ENCODE data around the gene ARMC3.

Gene ARMC3

GRCh38 chr10:23080262-23080661 lies 152.4 kb downstream of the ARMC3 start:
- no peak for TF ChIP-seq CTCF (IDR thresholded peaks at IDR 0.05; ENCODE audit: control insufficient read depth, extremely low read depth, insufficient read depth)
- no peak for DNase-seq (ENCODE audit: low read depth)
- H3K4me3 ChIP-seq (ENCODE audit: low read depth, low read length) = no peak overlapping the region

- 0 out of 2 replicates have a peak overlapping the region, but pooled peaks have one; percentile 4 for H3K4me3 ChIP-seq (ENCODE audit: low read depth, low read length)
- peak; percentile 98 for DNase-seq (ENCODE audit: low read depth)
- TF ChIP-seq CTCF (IDR thresholded peaks at IDR 0.05; ENCODE audit: control insufficient read depth, extremely low read depth, insufficient read depth) = no peak
Measured at GRCh38 chr10:23081221-23081750, 153.4 kb downstream of the ARMC3 start.

GRCh38 chr10:23081891-23082290 lies 154.0 kb downstream of the ARMC3 start:
- TF ChIP-seq CTCF (IDR thresholded peaks at IDR 0.05; ENCODE audit: control insufficient read depth, extremely low read depth, insufficient read depth) = peak; percentile 11; the same call in 1 of the 2 replicates
- DNase-seq (ENCODE audit: low read depth) = no peak
- H3K4me3 ChIP-seq (ENCODE audit: low read depth, low read length) = no peak overlapping the region

All from LNCaP clone FGC (cell line).